HG02798 (cell line): ENCODE results near the gene BTBD9.

Source experiments
- ATAC-seq: cut with Tn5 transposase; IDR thresholded peaks from one replicate; pipeline ENCODE4 v1.9.1; 2021; ENCODE audit warnings: mild to moderate bottlenecking; ENCODE audit not compliant: unreplicated experiment, poor library complexity

Gene BTBD9

GRCh38 chr6:38603496-38603895 is 36.2 kb downstream of the BTBD9 start:
- no peak for ATAC-seq

DNA sequence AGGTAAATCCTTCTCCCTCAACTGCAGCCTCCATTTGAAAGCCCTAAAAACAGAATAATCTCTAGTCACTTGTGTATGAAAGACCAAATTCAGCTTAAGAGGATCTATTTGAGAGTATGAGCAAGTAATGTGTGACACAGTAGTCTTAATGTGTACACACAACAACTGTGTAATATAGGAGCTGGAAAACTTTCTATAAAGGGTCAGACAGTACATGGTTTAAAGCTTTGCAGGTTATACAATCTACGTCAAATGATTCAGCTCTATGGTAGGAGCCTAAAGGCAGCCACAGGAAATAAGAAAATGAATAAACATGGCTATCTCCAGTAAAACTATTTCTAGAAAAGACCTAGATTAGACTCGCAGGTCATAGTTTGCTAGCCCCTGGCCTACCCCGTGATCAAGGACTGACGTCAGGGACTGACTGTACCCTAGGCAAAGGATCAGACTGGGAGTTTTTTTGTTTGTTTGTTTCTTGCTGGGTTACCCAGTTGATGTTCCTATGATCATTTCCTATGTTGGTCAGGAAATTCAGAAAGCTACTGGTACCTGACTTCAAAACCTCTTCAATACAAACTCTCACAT is 39.7 kb downstream of the BTBD9 start:
- no peak for ATAC-seq

DNA sequence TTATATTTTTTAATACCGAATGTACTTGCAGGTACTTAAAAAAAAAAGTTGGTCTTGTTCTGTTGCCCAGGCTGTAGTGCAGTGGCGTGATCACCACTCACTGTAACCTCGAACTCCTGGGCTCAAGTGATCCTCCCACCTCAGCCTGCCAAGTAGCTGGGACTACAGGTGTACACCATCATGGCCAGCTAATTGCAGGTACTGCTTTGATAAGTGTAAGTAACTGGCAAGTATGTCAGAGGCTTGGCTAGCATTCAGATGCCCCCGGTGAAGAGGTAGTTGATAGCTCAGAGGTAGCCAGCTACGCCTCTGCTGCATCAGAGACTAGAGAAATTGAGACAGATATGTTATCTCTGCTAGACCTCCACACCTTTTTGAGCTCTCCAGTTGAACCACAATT is 40.5 kb downstream of the BTBD9 start:
- no peak for ATAC-seq

- ATAC-seq: no peak
Observed at GRCh38 chr6:38593998-38594665, 45.6 kb downstream of the BTBD9 start.

DNA sequence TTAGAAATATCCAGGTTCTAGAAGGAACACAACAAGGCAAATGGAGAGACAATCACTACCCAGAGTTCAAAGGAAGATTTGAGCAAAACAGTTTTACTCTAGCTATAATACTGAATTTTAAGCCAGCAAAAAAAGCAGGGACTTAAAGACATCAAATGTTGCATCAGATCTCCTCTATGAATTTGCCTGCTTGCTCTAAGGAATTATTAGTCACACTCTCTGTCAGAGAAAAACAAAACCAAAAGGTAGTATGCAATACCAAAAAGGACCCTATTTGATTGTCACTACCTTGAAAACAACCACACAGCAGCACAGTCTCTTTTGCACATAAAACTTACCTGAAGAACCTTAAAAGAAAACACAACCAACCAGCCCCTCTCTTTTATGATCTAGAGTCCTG is 46.3 kb downstream of the BTBD9 start:
- no peak for ATAC-seq

DNA sequence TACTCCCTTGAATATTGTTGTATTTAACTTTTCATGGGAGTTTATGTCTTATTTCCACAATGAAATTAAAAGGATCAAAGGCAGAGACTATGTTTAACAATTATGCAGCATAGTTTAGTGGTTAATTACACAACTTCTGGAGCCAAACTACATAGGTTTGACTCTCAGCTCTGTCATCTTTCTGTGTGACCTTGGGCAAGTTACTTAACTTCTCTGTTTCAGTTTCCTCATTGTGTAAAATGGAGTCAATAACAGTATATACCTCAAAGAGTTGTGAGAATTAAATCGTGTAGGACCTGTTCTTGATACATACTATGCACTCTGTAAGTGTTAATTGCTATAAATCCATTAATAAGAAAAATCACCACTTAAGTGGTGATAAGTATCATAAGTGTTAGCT is 48.3 kb downstream of the BTBD9 start:
- no peak for ATAC-seq

DNA sequence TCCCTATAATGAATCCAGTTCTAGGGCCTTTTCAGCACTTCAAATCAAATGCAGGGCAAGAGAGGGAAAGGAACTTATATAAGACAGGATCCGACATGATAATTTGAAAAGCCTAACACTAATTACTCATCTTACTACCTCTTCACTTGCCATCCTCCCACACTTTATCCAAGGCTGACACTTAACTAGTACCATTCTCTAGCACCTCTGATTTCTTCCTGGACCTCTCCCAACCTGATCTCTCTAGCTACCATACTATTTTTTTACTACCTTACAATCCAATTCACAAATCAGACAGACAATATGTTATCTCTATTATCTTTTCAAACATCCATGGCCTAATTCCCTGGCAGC is 50.4 kb downstream of the BTBD9 start:
- ATAC-seq: no peak

DNA sequence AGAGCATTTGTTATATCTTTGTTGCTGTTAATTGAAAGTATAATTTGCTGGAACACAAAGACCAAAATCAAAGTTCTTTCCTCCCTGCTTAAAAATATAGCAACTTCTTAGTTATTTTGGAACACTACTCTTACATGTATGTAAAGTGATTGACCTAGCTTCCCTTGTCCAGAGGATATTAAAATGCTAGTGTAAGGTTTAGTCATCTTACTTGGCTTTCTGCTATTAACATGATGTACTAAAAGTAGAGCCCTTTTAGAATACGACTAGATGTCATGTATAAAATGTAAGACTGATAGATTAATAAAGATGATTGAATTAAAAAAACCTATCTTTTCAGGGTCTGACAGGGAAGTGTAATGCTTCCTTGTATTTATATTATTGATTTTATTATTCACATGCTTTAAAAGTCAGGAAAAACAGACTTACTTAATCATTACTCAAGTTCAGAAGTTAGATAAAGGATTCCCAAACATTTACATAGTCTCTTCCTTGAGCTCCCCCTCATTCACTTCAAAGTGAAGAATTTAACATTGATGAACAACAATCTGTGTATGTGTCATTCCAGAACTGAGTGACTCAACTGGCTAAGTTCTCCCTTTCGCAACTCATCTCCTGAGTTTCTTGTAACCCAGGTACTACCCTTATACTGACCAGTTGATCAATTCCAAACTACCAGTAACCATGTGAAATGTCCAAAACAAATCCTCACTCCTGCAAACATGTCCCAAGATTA is 50.9 kb downstream of the BTBD9 start:
- no peak for ATAC-seq

- no peak for ATAC-seq
Observed at GRCh38 chr6:38587766-38588362, 51.9 kb downstream of the BTBD9 start.

GRCh38 chr6:38586992-38587391 is 52.7 kb downstream of the BTBD9 start:
- ATAC-seq: no peak

- no peak for ATAC-seq
Observed at GRCh38 chr6:38584731-38585130, 55.0 kb downstream of the BTBD9 start.

- no peak for ATAC-seq
Observed at GRCh38 chr6:38583523-38583922, 56.2 kb downstream of the BTBD9 start.

- ATAC-seq: no peak
Observed at GRCh38 chr6:38580030-38580429, 59.7 kb downstream of the BTBD9 start.

DNA sequence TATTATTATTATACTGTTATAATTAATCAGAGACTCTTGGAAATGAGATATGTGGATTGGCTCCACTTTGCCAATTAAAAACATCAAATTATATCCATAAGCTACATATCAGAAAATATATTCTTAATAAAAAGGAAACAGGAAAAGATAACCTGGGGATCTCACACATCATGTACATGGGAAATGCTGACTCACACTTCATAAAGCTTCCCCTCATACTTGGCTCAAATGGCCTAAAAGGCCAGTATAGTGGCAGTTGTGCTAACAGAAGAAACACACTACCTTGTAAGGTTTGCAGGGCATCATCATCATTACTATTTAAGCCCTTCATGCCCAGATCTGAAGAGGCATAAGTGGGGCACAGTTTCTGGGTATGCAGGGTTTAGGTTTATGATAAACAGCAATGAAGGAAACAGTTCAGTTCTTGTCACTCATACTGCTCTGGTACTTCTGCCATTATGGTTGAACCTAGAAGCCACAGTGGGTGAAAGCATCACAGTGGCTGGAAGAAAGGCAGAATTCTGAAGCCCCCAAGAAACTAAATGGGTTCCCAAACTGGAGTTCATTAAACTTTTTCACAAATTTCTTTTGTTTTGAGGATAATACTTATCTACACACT is 60.6 kb downstream of the BTBD9 start:
- no peak for ATAC-seq

- no peak for ATAC-seq
Observed at GRCh38 chr6:38578075-38578474, 61.7 kb downstream of the BTBD9 start.

- no peak for ATAC-seq
Observed at GRCh38 chr6:38577492-38577891, 62.2 kb downstream of the BTBD9 start.

- no peak for ATAC-seq
Observed at GRCh38 chr6:38573801-38574395, 65.8 kb downstream of the BTBD9 start.

- no peak for ATAC-seq
Observed at GRCh38 chr6:38572186-38572813, 67.4 kb downstream of the BTBD9 start.

DNA sequence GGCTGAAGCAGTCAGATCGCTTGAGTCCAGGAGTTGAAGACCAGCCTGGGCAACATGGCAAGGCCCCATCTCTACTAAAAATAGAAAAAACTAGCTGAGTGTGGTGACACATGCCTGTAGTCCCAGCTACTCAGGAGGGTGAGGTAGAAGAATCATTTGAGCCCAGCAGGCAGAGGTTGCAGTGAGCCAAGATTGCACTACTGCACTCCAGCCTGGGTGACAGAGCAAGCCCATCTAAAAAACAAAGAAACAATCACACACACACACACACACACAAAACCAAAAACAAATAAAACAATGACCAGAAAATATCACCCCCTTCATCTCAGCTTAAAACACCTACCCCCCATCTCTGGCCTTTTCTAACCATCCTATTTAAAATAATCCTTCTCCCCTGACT is 68.0 kb downstream of the BTBD9 start:
- ATAC-seq: no peak

DNA sequence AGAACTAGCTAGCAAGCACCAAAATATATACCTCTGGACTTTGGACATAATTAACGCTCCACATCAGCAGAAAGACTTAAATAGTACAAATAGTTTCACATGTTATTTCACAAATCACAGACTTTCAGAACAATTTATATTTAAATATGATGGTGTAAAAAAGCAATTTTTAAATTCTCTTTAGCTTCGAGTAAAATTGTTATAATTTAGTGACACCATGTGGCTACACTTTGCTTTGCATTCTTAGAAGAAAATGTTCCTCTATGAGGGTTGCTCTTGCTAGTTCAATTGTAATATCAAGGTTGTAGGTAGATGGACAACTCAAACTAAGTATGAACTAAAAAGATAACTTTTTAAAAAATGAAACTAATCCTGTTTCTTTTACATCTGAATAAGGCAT is 69.0 kb downstream of the BTBD9 start:
- ATAC-seq: no peak
